HepG2 (cell line): ENCODE data around the gene URI1. TPM values are rescaled to one million over a fixed set of nuclear protein-coding genes. Genes with fewer than 3 reads are reported as not detected.

Source experiments
- ASH2L ChIP-seq: fragments of 300-600, 200-600 bp; sonication (generic); IDR thresholded peaks from 2 replicates; pipeline ENCODE4 v1.7.0; 2017; ENCODE audit warnings: low read depth, mild to moderate bottlenecking, moderate library complexity, mixed read lengths, low read length; ENCODE audit not compliant: insufficient read length
- CBX5 ChIP-seq: sonication (generic); formaldehyde crosslinking; IDR thresholded peaks from 2 replicates; pipeline ENCODE4 v1.4.0; 2020; ENCODE audit warnings: missing genetic modification reagents, borderline replicate concordance
- ETV5 ChIP-seq: IDR thresholded peaks from 2 replicates; pipeline ENCODE4 v1.6.1; 2018; ENCODE audit warnings: missing biosample characterization, missing genetic modification reagents, inconsistent platforms, borderline replicate concordance
- GATAD1 ChIP-seq: IDR thresholded peaks from 2 replicates; pipeline ENCODE4 v1.6.1; 2016; ENCODE audit warnings: missing genetic modification reagents, missing compliant biosample characterization
- HOXD1 ChIP-seq: sonication (generic); formaldehyde crosslinking; IDR thresholded peaks from 2 replicates; pipeline ENCODE4 v1.5.0; 2020; ENCODE audit warnings: missing genetic modification reagents
- KMT2A ChIP-seq: sonication (generic); formaldehyde crosslinking; IDR thresholded peaks from 2 replicates; pipeline ENCODE4 v1.4.0; 2020; ENCODE audit warnings: missing genetic modification reagents
- LCORL ChIP-seq, 2 experiments: fragments of 450-650 bp in 1 of 2; sonication (generic) in 1 of 2; formaldehyde crosslinking in 1 of 2; IDR thresholded peaks; 2 replicates each; pipeline versions ENCODE4 v1.5.0 to v1.6.1; 2017 to 2020; ENCODE audit warnings: antibody characterized with exemption in 1 of 2, missing genetic modification reagents in 1 of 2
- MAZ ChIP-seq, 2 experiments: sonication (generic) in 1 of 2; formaldehyde crosslinking in 1 of 2; IDR thresholded peaks; 2 replicates each; pipeline versions ENCODE4 v1.5.0 to v1.6.1; 2012 to 2020; ENCODE audit warnings: low read depth in 2 of 2, mild to moderate bottlenecking in 2 of 2, borderline replicate concordance in 1 of 2, improper control_type of control experiment in 1 of 2, low read length in 1 of 2, missing genetic modification reagents in 1 of 2, moderate library complexity in 1 of 2
- NFKB2 ChIP-seq: sonication (generic); formaldehyde crosslinking; IDR thresholded peaks from 2 replicates; pipeline ENCODE4 v1.4.0; 2020; ENCODE audit warnings: missing genetic modification reagents, borderline replicate concordance
- PLRG1 ChIP-seq: fragments of 450-650 bp; conservative IDR thresholded peaks from 2 replicates; pipeline ENCODE4 v1.6.1; 2016
- SALL1 ChIP-seq: sonication (generic); formaldehyde crosslinking; IDR thresholded peaks from 2 replicates; pipeline ENCODE4 v1.8.0; 2022; ENCODE audit warnings: mild to moderate bottlenecking, missing genetic modification reagents
- YY1 ChIP-seq: IDR thresholded peaks from 2 replicates; pipeline ENCODE4 v1.6.1; 2011; ENCODE audit warnings: low read length, low read depth, moderate library complexity, mild to moderate bottlenecking; ENCODE audit not compliant: insufficient read depth, insufficient replicate concordance
- ZBTB38 ChIP-seq: sonication (generic); formaldehyde crosslinking; IDR thresholded peaks from 2 replicates; pipeline ENCODE4 v1.5.1; 2020; ENCODE audit warnings: mild to moderate bottlenecking, missing genetic modification reagents
- ZNF143 ChIP-seq: sonication (generic); formaldehyde crosslinking; IDR thresholded peaks from 2 replicates; pipeline ENCODE4 v1.4.0; 2020; ENCODE audit warnings: missing genetic modification reagents
- ZNF230 ChIP-seq: sonication (generic); formaldehyde crosslinking; IDR thresholded peaks from 2 replicates; pipeline ENCODE4 v1.4.0; 2020; ENCODE audit warnings: mild to moderate bottlenecking, missing genetic modification reagents
- polyA plus RNA-seq, 8 experiments: library from polyadenylated mRNA; depleted of rRNA in 3 of 8; stranded (reverse) in 7 of 8; unstranded in 1 of 8; fragments of >200 nt; fragmentation: Illumina TruSeq in 4 of 8; extraction: Trizol in 4 of 8; gene quantifications; 2 replicates each; pipeline versions ENCODE4 v1.2.1 to v1.2.3, GENCODE V29; 2011 to 2016; ENCODE audit warnings: low read depth in 4 of 8, missing spikeins in 1 of 8, mixed read lengths in 1 of 8; ENCODE audit not compliant: insufficient read depth in 1 of 8
- total RNA-seq, 5 experiments: library from RNA; depleted of rRNA; stranded (reverse); fragments of >200 nt; fragmentation: Illumina TruSeq; extraction: Trizol; gene quantifications; 2 replicates each; pipeline ENCODE4 v1.2.3, GENCODE V29; 2016; ENCODE audit warnings: low read depth in 1 of 5
- TF ChIP-seq, protein P1 (sequence below), 2 experiments: sonication (generic) in 1 of 2; formaldehyde crosslinking in 1 of 2; IDR thresholded peaks; 2 replicates each; pipeline versions ENCODE4 v1.4.0 to v1.6.1; 2016 to 2020; ENCODE audit warnings: borderline replicate concordance in 1 of 2, low read depth in 1 of 2, mild to moderate bottlenecking in 1 of 2, missing genetic modification reagents in 1 of 2
- TF ChIP-seq, protein P2 (sequence below): sonication (generic); formaldehyde crosslinking; conservative IDR thresholded peaks from 2 replicates; pipeline ENCODE4 v1.8.0; 2022; ENCODE audit warnings: missing genetic modification reagents
- TF ChIP-seq, protein P3 (sequence below): IDR thresholded peaks from 2 replicates; pipeline ENCODE4 v1.6.1; 2016
- TF ChIP-seq, protein P4 (sequence below): sonication (generic); formaldehyde crosslinking; IDR thresholded peaks from 2 replicates; pipeline ENCODE4 v1.8.0; 2022; ENCODE audit warnings: low read depth, missing genetic modification reagents

Gene URI1
- total and polyA plus RNA-seq, 2 of the 13 experiments (the other 11 are each of a cell fraction or from before 2014, with no cell fraction given), result 43.6 to 67.9 TPM

DNA sequence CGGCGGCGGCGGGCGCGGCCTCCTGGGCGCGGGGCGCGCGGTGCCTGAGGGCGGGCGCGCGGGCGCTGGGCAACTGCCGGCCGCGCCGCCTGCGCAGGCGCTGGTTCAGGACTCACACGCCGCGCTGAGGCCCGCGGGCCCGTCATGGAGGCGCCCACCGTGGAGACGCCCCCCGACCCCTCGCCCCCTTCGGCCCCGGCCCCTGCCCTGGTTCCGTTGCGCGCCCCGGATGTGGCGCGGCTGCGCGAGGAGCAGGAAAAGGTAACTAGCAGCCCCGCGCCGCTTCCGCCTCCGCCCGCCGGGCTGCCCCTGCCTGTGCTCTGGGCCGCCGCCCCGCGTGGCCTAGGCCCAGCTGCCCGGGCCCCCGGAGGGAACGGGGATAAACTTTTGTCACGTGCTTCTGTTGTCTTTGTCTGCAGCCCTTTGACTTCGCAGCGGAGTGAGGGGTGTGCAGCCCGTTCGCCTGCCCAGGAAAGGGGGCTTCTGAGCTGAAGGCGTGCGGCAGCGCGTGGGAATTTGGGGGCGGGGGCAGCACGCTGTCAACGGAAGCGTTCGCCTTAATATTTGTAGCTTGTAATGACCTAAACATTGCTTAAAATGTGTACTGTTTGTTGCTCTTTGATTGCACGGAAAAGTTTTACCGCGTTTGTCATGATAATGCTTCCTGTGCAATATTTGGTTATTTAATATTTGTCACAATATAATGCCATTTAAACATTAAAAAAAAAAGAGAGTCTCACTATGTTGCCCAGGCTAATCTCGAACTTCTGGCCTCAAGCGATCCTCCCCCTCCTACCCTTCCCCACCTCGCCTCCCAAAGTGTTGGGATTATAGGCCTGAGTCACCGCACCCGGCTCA, 594 bp downstream of the URI1 start (continued):
- TF ChIP-seq, protein P1, sequence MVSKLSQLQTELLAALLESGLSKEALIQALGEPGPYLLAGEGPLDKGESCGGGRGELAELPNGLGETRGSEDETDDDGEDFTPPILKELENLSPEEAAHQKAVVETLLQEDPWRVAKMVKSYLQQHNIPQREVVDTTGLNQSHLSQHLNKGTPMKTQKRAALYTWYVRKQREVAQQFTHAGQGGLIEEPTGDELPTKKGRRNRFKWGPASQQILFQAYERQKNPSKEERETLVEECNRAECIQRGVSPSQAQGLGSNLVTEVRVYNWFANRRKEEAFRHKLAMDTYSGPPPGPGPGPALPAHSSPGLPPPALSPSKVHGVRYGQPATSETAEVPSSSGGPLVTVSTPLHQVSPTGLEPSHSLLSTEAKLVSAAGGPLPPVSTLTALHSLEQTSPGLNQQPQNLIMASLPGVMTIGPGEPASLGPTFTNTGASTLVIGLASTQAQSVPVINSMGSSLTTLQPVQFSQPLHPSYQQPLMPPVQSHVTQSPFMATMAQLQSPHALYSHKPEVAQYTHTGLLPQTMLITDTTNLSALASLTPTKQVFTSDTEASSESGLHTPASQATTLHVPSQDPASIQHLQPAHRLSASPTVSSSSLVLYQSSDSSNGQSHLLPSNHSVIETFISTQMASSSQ (IDR thresholded peaks at IDR 0.05; ENCODE audit: low read depth), result no peak
- TF ChIP-seq, protein P1 (CRISPR knock-in tag; IDR thresholded peaks at IDR 0.05; ENCODE audit: borderline replicate concordance), result 0 out of 2 replicates have a peak, but pooled peaks have one; percentile 35
- TF ChIP-seq, protein P2, sequence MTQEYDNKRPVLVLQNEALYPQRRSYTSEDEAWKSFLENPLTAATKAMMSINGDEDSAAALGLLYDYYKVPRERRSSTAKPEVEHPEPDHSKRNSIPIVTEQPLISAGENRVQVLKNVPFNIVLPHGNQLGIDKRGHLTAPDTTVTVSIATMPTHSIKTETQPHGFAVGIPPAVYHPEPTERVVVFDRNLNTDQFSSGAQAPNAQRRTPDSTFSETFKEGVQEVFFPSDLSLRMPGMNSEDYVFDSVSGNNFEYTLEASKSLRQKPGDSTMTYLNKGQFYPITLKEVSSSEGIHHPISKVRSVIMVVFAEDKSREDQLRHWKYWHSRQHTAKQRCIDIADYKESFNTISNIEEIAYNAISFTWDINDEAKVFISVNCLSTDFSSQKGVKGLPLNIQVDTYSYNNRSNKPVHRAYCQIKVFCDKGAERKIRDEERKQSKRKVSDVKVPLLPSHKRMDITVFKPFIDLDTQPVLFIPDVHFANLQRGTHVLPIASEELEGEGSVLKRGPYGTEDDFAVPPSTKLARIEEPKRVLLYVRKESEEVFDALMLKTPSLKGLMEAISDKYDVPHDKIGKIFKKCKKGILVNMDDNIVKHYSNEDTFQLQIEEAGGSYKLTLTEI, result no peak
- TF ChIP-seq HOXD1 (CRISPR knock-in tag), result peak; percentile 67; the same call in 1 of the 2 replicates
- TF ChIP-seq, protein P3, sequence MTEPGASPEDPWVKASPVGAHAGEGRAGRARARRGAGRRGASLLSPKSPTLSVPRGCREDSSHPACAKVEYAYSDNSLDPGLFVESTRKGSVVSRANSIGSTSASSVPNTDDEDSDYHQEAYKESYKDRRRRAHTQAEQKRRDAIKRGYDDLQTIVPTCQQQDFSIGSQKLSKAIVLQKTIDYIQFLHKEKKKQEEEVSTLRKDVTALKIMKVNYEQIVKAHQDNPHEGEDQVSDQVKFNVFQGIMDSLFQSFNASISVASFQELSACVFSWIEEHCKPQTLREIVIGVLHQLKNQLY, result peak; percentile 41; the same call in 1 of the 2 replicates
- peak; percentile 71 for TF ChIP-seq SALL1
- peak; percentile 84; the same call in 1 of the 2 replicates for TF ChIP-seq NFKB2 (CRISPR knock-in tag)
- TF ChIP-seq YY1, result peak; percentile 3
- 0 out of 2 replicates have a peak, but pooled peaks have one; percentile 68 for TF ChIP-seq KMT2A (CRISPR knock-in tag)
- TF ChIP-seq MAZ (IDR thresholded peaks at IDR 0.05; ENCODE audit: borderline replicate concordance, low read depth, low read length), result no peak
- peak; percentile 7; the same call in 1 of the 2 replicates for TF ChIP-seq MAZ (CRISPR knock-in tag; IDR thresholded peaks at IDR 0.05; ENCODE audit: low read depth)
- TF ChIP-seq ASH2L, result peak; percentile 60
- no peak for TF ChIP-seq PLRG1
- 0 out of 2 replicates have a peak, but pooled peaks have one; percentile 41 for TF ChIP-seq CBX5 (CRISPR knock-in tag)
- no peak for TF ChIP-seq LCORL (IDR thresholded peaks at IDR 0.05)
- TF ChIP-seq LCORL (CRISPR knock-in tag; IDR thresholded peaks at IDR 0.05), result 0 out of 2 replicates have a peak, but pooled peaks have one; percentile 29
- TF ChIP-seq GATAD1, result no peak
- TF ChIP-seq ETV5 (CRISPR knock-in tag), result peak; percentile 41; the same call in 1 of the 2 replicates
- TF ChIP-seq, protein P4, sequence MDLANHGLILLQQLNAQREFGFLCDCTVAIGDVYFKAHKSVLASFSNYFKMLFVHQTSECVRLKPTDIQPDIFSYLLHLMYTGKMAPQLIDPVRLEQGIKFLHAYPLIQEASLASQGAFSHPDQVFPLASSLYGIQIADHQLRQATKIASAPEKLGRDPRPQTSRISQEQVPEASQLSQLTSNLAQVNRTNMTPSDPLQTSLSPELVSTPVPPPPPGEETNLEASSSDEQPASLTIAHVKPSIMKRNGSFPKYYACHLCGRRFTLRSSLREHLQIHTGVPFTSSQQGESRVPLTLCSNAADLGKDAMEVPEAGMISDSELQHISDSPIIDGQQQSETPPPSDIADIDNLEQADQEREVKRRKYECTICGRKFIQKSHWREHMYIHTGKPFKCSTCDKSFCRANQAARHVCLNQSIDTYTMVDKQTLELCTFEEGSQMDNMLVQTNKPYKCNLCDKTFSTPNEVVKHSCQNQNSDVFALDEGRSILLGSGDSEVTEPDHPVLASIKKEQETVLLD (CRISPR knock-in tag), result peak; percentile 51; the same call in 1 of the 2 replicates
- TF ChIP-seq ZNF230 (CRISPR knock-in tag), result no peak
- 0 out of 2 replicates have a peak, but pooled peaks have one; percentile 17 for TF ChIP-seq ZBTB38 (CRISPR knock-in tag)
- no peak for TF ChIP-seq ZNF143 (CRISPR knock-in tag)
